ENCODE results near the gene DGKG. TPM values are rescaled to one million over a fixed set of nuclear protein-coding genes. Genes with fewer than 3 reads are reported as not detected.

Gene DGKG
- total and polyA plus RNA-seq, 4 donors: 0.84 to 7.8 (median 1.7) TPM

GRCh38 chr3:186283096-186283495, 78.9 kb downstream of the DGKG start:
- no peaks in the 10 kb centered on the region for H3K36me3 ChIP-seq (ENCODE audit: control insufficient read depth in 4 of 4, insufficient read depth in 3 of 4, low read depth in 1 of 4, low read length in 3 of 4)
- 81% methylated on average over 8 of the region's 8 CpGs for WGBS

GRCh38 chr3:186281176-186281575, 80.9 kb downstream of the DGKG start:
- H3K27me3 ChIP-seq (ENCODE audit: control insufficient read depth in 4 of 4, insufficient read depth in 4 of 4, low read length in 3 of 4): peaks cover 0 to 6% (median 0%) of the 10 kb centered on the region in 4 donors
- no peak overlapping the region for H3K9ac ChIP-seq (ENCODE audit: low read depth in 1 of 2, low read length in 2 of 2)
- no peak for DNase-seq (ENCODE audit: low spot score)
- H3K4me1 ChIP-seq (ENCODE audit: control insufficient read depth in 4 of 4, insufficient read depth in 4 of 4, low read length in 3 of 4): no peaks in the 10 kb centered on the region
- WGBS: 64% methylated on average over 2 of the region's 2 CpGs
- no peak overlapping the region for H3K4me3 ChIP-seq (ENCODE audit: low read depth in 1 of 3, low read length in 3 of 3)
- no peaks in the 10 kb centered on the region for H3K36me3 ChIP-seq (ENCODE audit: control insufficient read depth in 4 of 4, insufficient read depth in 3 of 4, low read depth in 1 of 4, low read length in 3 of 4)
- H3K27ac ChIP-seq (ENCODE audit: low read depth in 1 of 2, low read length in 2 of 2): no peak overlapping the region
- no peaks in the 10 kb centered on the region for H3K9me3 ChIP-seq (ENCODE audit: control insufficient read depth in 4 of 4, low read length in 3 of 4)
- no peak for TF ChIP-seq RXRA (IDR thresholded peaks at IDR 0.05)
- no peak for TF ChIP-seq HNF4G (IDR thresholded peaks at IDR 0.05)
- TF ChIP-seq MAX (IDR thresholded peaks at IDR 0.05): no peak
- TF ChIP-seq JUND (IDR thresholded peaks at IDR 0.05): no peak
- TF ChIP-seq RAD21 (IDR thresholded peaks at IDR 0.05): no peak
- TF ChIP-seq EGR1 (IDR thresholded peaks at IDR 0.05; ENCODE audit: low read depth in 2 of 2): no peak
- TF ChIP-seq TAF1 (conservative IDR thresholded peaks at IDR 0.05): no peak
- TF ChIP-seq CTCF (IDR thresholded peaks at IDR 0.05; ENCODE audit: low read depth, low read length, missing input control): no peak
- TF ChIP-seq ATF3 (IDR thresholded peaks at IDR 0.05): no peak
- TF ChIP-seq YY1 (IDR thresholded peaks at IDR 0.05): no peak
- no peak for TF ChIP-seq REST (IDR thresholded peaks at IDR 0.05)
- TF ChIP-seq SP1 (IDR thresholded peaks at IDR 0.05): no peak

More at GRCh38 chr3:186283096-186283495, 78.9 kb downstream of the DGKG start:
- no peak for DNase-seq (ENCODE audit: low spot score)
- H3K9ac ChIP-seq (ENCODE audit: low read depth in 1 of 2, low read length in 2 of 2): no peak overlapping the region
- peaks cover 0 to 6% (median 0%) of the 10 kb centered on the region in 4 donors for H3K27me3 ChIP-seq (ENCODE audit: control insufficient read depth in 4 of 4, insufficient read depth in 4 of 4, low read length in 3 of 4)
- H3K27ac ChIP-seq (ENCODE audit: low read depth in 1 of 2, low read length in 2 of 2): no peak overlapping the region
- H3K9me3 ChIP-seq (ENCODE audit: control insufficient read depth in 4 of 4, low read length in 3 of 4): no peaks in the 10 kb centered on the region
- no peak overlapping the region for H3K4me3 ChIP-seq (ENCODE audit: low read depth in 1 of 3, low read length in 3 of 3)
- no peaks in the 10 kb centered on the region for H3K4me1 ChIP-seq (ENCODE audit: control insufficient read depth in 4 of 4, insufficient read depth in 4 of 4, low read length in 3 of 4)
- TF ChIP-seq FOXA1 (IDR thresholded peaks at IDR 0.05): no peak
- TF ChIP-seq ZBTB33 (IDR thresholded peaks at IDR 0.05): no peak
- TF ChIP-seq REST (IDR thresholded peaks at IDR 0.05): no peak

Measured in liver (tissue), 9 donors.